Adipocyte (in vitro differentiated cells): ENCODE measurements around the gene MGAT5.

Experiments used
- DNase-seq: peaks from one replicate; pipeline ENCODE4 v3.0.0-alpha.2; 2015; ENCODE audit warnings: low read depth
- H3K27me3 ChIP-seq: replicated peaks from 2 replicates; pipeline ENCODE4 v1.7.0; 2013; ENCODE audit warnings: mild to moderate bottlenecking, low read length, moderate library complexity; ENCODE audit not compliant: control insufficient read depth, insufficient read depth
- H3K36me3 ChIP-seq: 2 replicates; pipeline ENCODE4 v1.7.0; 2013; ENCODE audit warnings: low read length, mild to moderate bottlenecking, moderate library complexity; ENCODE audit not compliant: control insufficient read depth, insufficient read depth, severe bottlenecking
- H3K4me1 ChIP-seq: 2 replicates; pipeline ENCODE4 v1.7.0; 2013; ENCODE audit warnings: mild to moderate bottlenecking, low read length, moderate library complexity; ENCODE audit not compliant: control insufficient read depth, insufficient read depth
- H3K4me3 ChIP-seq: 2 replicates; pipeline ENCODE4 v1.7.0; 2013; ENCODE audit warnings: mild to moderate bottlenecking, low read length, moderate library complexity
- H3K9ac ChIP-seq: 2 replicates; pipeline ENCODE4 v1.7.0; 2013; ENCODE audit warnings: mild to moderate bottlenecking, low read length, moderate library complexity
- H3K9me3 ChIP-seq: 2 replicates; pipeline ENCODE4 v1.7.0; 2013; ENCODE audit warnings: mild to moderate bottlenecking, low read length, moderate library complexity; ENCODE audit not compliant: control insufficient read depth

The MGAT5 gene

DNA sequence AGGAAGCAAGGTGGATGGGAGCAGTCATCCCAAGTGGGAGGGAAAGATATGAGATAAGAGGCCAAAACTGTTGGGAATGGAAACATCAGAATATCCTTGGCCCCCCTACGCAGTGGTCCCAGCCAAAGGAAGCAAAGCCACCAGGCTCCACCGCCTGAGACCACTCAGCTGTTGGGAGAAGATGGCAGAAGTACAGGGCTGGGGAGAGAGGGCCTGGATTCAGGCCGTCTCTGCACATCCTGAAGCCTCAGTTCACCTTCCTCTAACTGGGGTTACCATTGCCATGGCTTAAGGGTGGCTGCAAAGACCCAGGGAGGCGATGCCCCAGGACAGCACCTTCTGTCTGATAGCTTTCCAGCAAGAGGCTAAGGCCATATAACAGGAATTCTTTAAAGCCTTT, 193.8 kb downstream of the MGAT5 start:
- H3K36me3 ChIP-seq, result no peaks in the 10 kb centered on the region
- DNase-seq, result no peak
- no peaks in the 10 kb centered on the region for H3K9me3 ChIP-seq
- peaks cover 9% of the 10 kb centered on the region for H3K4me1 ChIP-seq
- no peak overlapping the region for H3K4me3 ChIP-seq
- H3K9ac ChIP-seq, result no peak overlapping the region
- H3K27me3 ChIP-seq, result no peaks in the 10 kb centered on the region

GRCh38 chr2:134448650-134449049, 194.8 kb downstream of the MGAT5 start:
- no peaks in the 10 kb centered on the region for H3K9me3 ChIP-seq
- H3K4me1 ChIP-seq, result peaks cover 9% of the 10 kb centered on the region
- no peak overlapping the region for H3K9ac ChIP-seq
- no peak overlapping the region for H3K4me3 ChIP-seq
- no peaks in the 10 kb centered on the region for H3K27me3 ChIP-seq
- no peak for DNase-seq
- no peaks in the 10 kb centered on the region for H3K36me3 ChIP-seq

- H3K9ac ChIP-seq, result no peak overlapping the region
- H3K27me3 ChIP-seq, result no peaks in the 10 kb centered on the region
- H3K4me3 ChIP-seq, result no peak overlapping the region
- H3K9me3 ChIP-seq, result no peaks in the 10 kb centered on the region
- no peaks in the 10 kb centered on the region for H3K36me3 ChIP-seq
- no peak for DNase-seq
- H3K4me1 ChIP-seq, result peaks cover 9% of the 10 kb centered on the region
Observed at GRCh38 chr2:134449157-134449556, 195.3 kb downstream of the MGAT5 start.

DNA sequence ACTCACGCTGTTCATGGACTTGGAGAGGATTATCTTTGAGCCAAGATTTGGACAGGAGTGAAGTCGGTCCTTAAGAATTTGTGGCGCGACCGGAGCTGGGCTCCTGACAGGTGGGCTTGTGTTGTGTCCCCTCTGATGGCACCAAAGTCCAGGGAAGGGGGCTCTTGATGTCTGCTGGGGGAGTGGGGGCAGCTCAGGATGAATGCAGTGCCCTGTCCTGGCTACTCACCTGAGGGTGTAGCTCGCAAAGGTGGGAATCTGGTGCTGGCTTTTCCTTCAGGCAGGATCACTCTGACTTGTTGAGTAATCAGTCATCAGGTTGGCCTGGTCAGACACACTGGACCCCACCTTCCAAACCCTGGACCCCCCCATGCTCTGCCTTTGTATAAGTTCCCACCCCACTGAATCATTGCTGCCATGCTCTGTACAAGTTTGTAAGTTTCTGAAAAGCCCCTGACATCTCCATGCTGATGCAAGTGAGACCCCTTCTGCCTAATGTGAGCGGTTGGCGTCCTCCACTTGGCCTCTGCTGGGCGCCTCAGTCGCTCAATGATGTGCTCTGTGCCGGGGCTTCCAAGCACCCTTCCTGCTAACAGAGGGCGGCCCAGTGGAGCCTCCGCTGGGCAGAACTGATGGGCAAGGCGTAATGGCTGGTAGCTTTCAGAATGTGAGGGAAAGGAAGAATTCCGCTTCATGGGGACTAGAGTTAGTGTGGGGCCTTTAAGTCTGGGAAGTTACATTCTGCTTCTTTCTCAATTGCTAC, 196.1 kb downstream of the MGAT5 start:
- H3K4me1 ChIP-seq, result peaks cover 9% of the 10 kb centered on the region
- no peaks in the 10 kb centered on the region for H3K36me3 ChIP-seq
- H3K9me3 ChIP-seq, result no peaks in the 10 kb centered on the region
- no peak overlapping the region for H3K9ac ChIP-seq
- H3K27me3 ChIP-seq, result no peaks in the 10 kb centered on the region
- DNase-seq, result no peak
- H3K4me3 ChIP-seq, result no peak overlapping the region

- Histone ChIP-seq H3K9ac (no peak overlapping the region), H3K36me3 (no peaks in the 10 kb centered on the region), H3K4me1 (peaks cover 3% of the 10 kb centered on the region), H3K9me3 (no peaks in the 10 kb centered on the region), H3K27me3 (no peaks in the 10 kb centered on the region), H3K4me3 (no peak overlapping the region)
- no peak for DNase-seq
Observed at GRCh38 chr2:134451347-134451630, 197.4 kb downstream of the MGAT5 start.

GRCh38 chr2:134452042-134452733, 198.3 kb downstream of the MGAT5 start:
- H3K27me3 ChIP-seq, result no peaks in the 10 kb centered on the region
- no peak overlapping the region for H3K9ac ChIP-seq
- H3K4me3 ChIP-seq, result no peak overlapping the region
- H3K4me1 ChIP-seq, result no peaks in the 10 kb centered on the region
- H3K9me3 ChIP-seq, result no peaks in the 10 kb centered on the region
- no peaks in the 10 kb centered on the region for H3K36me3 ChIP-seq
- no peak for DNase-seq

- Histone ChIP-seq H3K4me1 (no peaks in the 10 kb centered on the region), H3K27me3 (no peaks in the 10 kb centered on the region), H3K36me3 (no peaks in the 10 kb centered on the region), H3K4me3 (no peak overlapping the region), H3K9me3 (no peaks in the 10 kb centered on the region), H3K9ac (no peak overlapping the region)
- no peak for DNase-seq
Observed at GRCh38 chr2:134453476-134453875, 199.6 kb downstream of the MGAT5 start.

- no peak overlapping the region for H3K9ac ChIP-seq
- H3K27me3 ChIP-seq, result no peaks in the 10 kb centered on the region
- no peak overlapping the region for H3K4me3 ChIP-seq
- no peaks in the 10 kb centered on the region for H3K9me3 ChIP-seq
- no peaks in the 10 kb centered on the region for H3K36me3 ChIP-seq
- no peaks in the 10 kb centered on the region for H3K4me1 ChIP-seq
- no peak for DNase-seq
Observed at GRCh38 chr2:134453973-134454372, 200.1 kb downstream of the MGAT5 start.

GRCh38 chr2:134454426-134454825, 200.6 kb downstream of the MGAT5 start:
- no peaks in the 10 kb centered on the region for H3K36me3 ChIP-seq
- H3K4me3 ChIP-seq, result no peak overlapping the region
- DNase-seq, result no peak
- no peaks in the 10 kb centered on the region for H3K27me3 ChIP-seq
- no peak overlapping the region for H3K9ac ChIP-seq
- H3K4me1 ChIP-seq, result no peaks in the 10 kb centered on the region
- H3K9me3 ChIP-seq, result no peaks in the 10 kb centered on the region

DNA sequence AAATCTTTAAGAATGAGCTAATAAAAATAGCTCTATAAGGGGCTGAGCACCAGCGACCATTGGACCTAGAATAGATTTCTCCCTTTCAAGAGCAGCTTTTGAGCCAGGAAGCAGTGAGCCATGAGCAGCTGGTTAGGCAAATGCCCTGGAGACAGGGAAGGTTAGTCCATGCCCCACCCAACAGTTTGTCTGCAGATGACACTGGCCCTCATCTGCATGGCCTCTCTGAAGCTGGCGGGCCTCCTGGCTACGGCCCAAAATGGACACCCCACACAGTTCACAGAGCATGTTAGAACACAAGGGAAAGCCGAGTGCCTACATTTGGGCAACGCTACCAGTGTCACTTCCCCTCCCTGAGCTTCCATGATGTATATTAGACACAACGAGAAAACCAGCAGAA, 201.1 kb downstream of the MGAT5 start:
- Histone ChIP-seq H3K9ac (no peak overlapping the region), H3K36me3 (no peaks in the 10 kb centered on the region), H3K4me3 (no peak overlapping the region), H3K4me1 (no peaks in the 10 kb centered on the region), H3K27me3 (no peaks in the 10 kb centered on the region), H3K9me3 (no peaks in the 10 kb centered on the region)
- no peak for DNase-seq

DNA sequence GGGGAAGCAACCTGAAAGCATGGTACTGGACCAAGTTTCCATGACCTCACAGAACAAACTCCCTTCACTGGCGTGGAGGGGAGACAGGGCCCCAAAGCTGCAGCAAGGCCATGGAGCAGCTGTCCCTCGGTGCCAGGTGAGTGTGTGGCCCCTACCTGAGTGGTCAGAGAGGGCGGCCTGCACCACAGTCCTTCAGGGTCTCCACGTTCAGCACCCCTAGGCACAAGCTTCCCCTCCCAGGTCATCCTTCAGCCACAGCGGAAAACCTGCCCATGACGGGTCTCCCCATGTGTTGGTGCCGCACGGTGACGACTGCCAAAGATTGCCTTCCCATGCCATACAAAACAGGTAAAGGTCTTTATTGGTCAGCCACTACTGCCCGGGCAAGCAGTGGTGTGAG, 201.6 kb downstream of the MGAT5 start:
- Histone ChIP-seq H3K36me3 (no peaks in the 10 kb centered on the region), H3K4me1 (no peaks in the 10 kb centered on the region), H3K27me3 (no peaks in the 10 kb centered on the region), H3K9me3 (no peaks in the 10 kb centered on the region), H3K9ac (no peak overlapping the region), H3K4me3 (no peak overlapping the region)
- no peak for DNase-seq

- Histone ChIP-seq H3K27me3 (peaks cover 3% of the 10 kb centered on the region), H3K36me3 (no peaks in the 10 kb centered on the region), H3K4me1 (no peaks in the 10 kb centered on the region), H3K9me3 (no peaks in the 10 kb centered on the region), H3K4me3 (no peak overlapping the region), H3K9ac (no peak overlapping the region)
- no peak for DNase-seq
Observed at GRCh38 chr2:134457353-134457752, 203.5 kb downstream of the MGAT5 start.
